Left lobe of liver (tissue), 2 donors: ENCODE data around the gene SULT2B1. TPM values are rescaled to one million over a fixed set of nuclear protein-coding genes. Genes with fewer than 3 reads are reported as not detected.
"Not testable (repeated sequence)": the region's sequence is repeated elsewhere in the genome, so short reads cannot be mapped to it uniquely, and the experiment has no call there.

Source experiments
- ATAC-seq: fragments of 200-7000 bp; cut with Tn5 transposase; one replicate; pipeline ENCODE4 v1.9.1; 2020; ENCODE audit warnings: mild to moderate bottlenecking, moderate library complexity
- DNase-seq: peaks from one replicate; pipeline ENCODE4 v3.0.0-alpha.2; 2020; ENCODE audit warnings: low spot score
- total RNA-seq: library from RNA; stranded (reverse); gene quantifications from one replicate; pipeline ENCODE4 v1.2.1, GENCODE V29; 2021
- donor health status: DM: no; HTN: no; CAD: no; lungs with moderate emphysema.
- donor health status: DM: no; HTN: yes; CAD: no.

SULT2B1 gene
- total RNA-seq, 1 donor from 2014 or later, result not detected

- ATAC-seq (no peak), DNase-seq (no peak)
These were observed 66.4 kb downstream of the SULT2B1 start for GRCh38 chr19:48618278-48618915.

GRCh38 chr19:48618916-48619691, 67.1 kb downstream of the SULT2B1 start, which contains the start of the genes RPL18 and SPHK2:
Gene RPL18, minus strand, starts transcription at chr19:48619178. Its CDS starts 35 bp downstream, at chr19:48619143.
Gene SPHK2, plus strand, starts transcription at chr19:48619506. Its CDS starts 1,009 bp downstream, at chr19:48620515.
- ATAC-seq, result peak; percentile 85
- DNase-seq, result peak; percentile 99

GRCh38 chr19:48619692-48620585, 68.0 kb downstream of the SULT2B1 start:
- DNase-seq (no peak), ATAC-seq (no peak)

- DNase-seq, result no peak
- ATAC-seq, result no peak
These were observed 71.6 kb downstream of the SULT2B1 start for GRCh38 chr19:48623556-48624066.

- peak; percentile 75 for ATAC-seq
- DNase-seq, result peak; percentile 98
These were observed 72.2 kb downstream of the SULT2B1 start for GRCh38 chr19:48624067-48624594.

- ATAC-seq (peak; percentile 49), DNase-seq (peak; percentile 69)
These were observed 73.1 kb downstream of the SULT2B1 start for GRCh38 chr19:48624791-48625723.

- peak; percentile 3 for ATAC-seq
- DNase-seq, result peak; percentile 67
These were observed 73.9 kb downstream of the SULT2B1 start for GRCh38 chr19:48625891-48626327.

- ATAC-seq (peak; percentile 39), DNase-seq (peak; percentile 66)
These were observed 75.4 kb downstream of the SULT2B1 start for GRCh38 chr19:48627201-48627864.

GRCh38 chr19:48627865-48628314, 75.9 kb downstream of the SULT2B1 start:
- no peak for DNase-seq
- ATAC-seq, result no peak

- no peak for ATAC-seq
- DNase-seq, result no peak
These were observed 76.7 kb downstream of the SULT2B1 start for GRCh38 chr19:48628486-48629296.

- no peak for DNase-seq
These were observed 77.3 kb downstream of the SULT2B1 start for GRCh38 chr19:48629297-48629598.

GRCh38 chr19:48629599-48630295, 77.8 kb downstream of the SULT2B1 start:
- DNase-seq, result peak; percentile 70
- peak; percentile 30 for ATAC-seq

More at GRCh38 chr19:48629297-48629598, 77.3 kb downstream of the SULT2B1 start:
- no peak for ATAC-seq

GRCh38 chr19:48630296-48631063, 78.5 kb downstream of the SULT2B1 start:
- peak; percentile 72 for DNase-seq
- no peak for ATAC-seq

GRCh38 chr19:48631225-48631624, 79.3 kb downstream of the SULT2B1 start:
- DNase-seq (no peak), ATAC-seq (no peak)

GRCh38 chr19:48632286-48632685, 80.3 kb downstream of the SULT2B1 start:
- DNase-seq, ATAC-seq: not testable (repeated sequence)

GRCh38 chr19:48632692-48633147, 80.7 kb downstream of the SULT2B1 start:
- no peak for ATAC-seq
- no peak for DNase-seq
